SK-MEL-5 (cell line): Measurements from ENCODE around the gene TMEM229A. TPM values are rescaled to one million over a fixed set of nuclear protein-coding genes. Genes with fewer than 3 reads are reported as not detected.
"Not testable (repeated sequence)": the region's sequence is repeated elsewhere in the genome, so short reads cannot be mapped to it uniquely, and the experiment has no call there.

ENCODE experiments used
- DNase-seq: peaks from one replicate; pipeline ENCODE4 v3.0.0-alpha.2; 2016; ENCODE audit warnings: low read depth, low spot score
- in situ Hi-C: cut with HindIII; loops from 2 replicates; pipeline ENCODE4 v1.10.0; 2016; ENCODE audit warnings: low sequenced_read_pairs, high pct_unique_total_duplicates, low pct_unique_long_range_greater_than_20kb
- total RNA-seq: library from RNA; depleted of rRNA; stranded (reverse); fragments of >200 nt; shearing (Covaris generic); gene quantifications from 2 replicates; pipeline ENCODE4 v1.2.3, GENCODE V29; 2014

The TMEM229A gene
- total RNA-seq, 1 experiment from 2014 or later: 1.5 TPM

DNA sequence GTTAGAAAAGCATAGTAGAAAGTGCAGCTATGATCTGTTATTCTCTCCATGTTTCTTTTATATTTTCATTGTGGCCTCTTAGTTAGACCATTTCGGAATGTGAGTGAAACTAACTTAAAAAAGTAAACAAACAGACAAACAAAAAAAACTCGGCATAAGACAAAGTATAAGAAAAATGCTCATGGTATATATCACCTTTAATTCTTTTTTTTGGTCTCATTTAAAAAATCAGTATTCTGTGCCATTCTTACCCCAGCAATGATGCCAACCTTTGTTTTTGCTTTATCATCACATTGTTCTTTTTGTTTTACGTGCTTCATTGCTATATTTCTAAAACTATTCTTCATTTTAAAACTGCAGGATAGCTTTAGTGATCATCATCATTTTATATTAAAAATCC is 2.8 kb upstream of the TMEM229A start:
- in situ Hi-C loops: no loop called here
- DNase-seq: no peak

- DNase-seq: no peak
- in situ Hi-C loops: no loop called here
These were observed 1.9 kb upstream of the TMEM229A start for GRCh38 chr7:124034754-124035100.

DNA sequence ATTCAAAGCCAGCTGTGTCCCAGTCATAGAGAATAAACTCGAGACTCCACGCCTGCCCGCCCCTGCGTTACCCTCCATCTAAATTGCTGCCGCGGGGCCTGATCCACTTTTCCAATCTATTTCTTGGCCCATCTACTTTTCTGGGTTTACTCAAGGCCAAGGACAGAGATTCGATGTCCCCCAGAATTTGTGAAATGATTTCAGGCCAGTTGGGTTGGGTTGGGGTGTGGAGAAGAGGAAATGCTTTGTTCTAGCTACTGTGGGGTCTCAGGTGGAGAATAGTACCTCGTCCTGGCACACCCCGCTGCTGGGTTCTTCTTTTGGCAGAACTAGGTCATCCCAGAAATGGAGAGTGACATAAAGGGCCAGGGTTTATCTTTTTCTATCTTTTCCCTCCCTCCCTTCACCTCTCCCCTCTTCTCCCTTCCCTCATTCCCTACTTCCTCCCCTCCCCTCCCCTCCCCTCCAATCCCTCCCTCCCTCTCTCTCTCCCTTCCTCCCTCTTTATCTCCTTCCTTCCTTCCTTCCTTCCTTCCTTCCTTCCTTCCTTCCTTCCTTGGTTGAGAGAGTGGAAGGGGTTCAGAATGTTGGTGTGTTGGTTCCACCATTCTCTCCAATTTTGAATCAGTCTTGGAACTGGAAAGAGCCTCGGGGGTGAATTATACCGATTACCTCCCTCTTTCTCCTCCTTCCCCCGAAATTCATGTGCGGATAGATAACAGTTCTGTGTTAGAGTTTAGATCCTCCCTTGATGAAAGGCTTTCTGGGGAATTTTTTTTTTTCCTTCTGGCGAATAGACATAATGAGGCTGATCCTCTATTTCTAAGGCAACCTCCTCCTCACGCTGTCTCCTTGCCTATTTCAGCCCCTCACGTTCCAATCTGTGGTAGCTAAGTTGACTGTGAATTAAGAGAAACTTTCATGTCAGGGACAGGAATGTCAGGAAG is 1.2 kb upstream of the TMEM229A start:
- in situ Hi-C loops: no loop called here
- no peak for DNase-seq

DNA sequence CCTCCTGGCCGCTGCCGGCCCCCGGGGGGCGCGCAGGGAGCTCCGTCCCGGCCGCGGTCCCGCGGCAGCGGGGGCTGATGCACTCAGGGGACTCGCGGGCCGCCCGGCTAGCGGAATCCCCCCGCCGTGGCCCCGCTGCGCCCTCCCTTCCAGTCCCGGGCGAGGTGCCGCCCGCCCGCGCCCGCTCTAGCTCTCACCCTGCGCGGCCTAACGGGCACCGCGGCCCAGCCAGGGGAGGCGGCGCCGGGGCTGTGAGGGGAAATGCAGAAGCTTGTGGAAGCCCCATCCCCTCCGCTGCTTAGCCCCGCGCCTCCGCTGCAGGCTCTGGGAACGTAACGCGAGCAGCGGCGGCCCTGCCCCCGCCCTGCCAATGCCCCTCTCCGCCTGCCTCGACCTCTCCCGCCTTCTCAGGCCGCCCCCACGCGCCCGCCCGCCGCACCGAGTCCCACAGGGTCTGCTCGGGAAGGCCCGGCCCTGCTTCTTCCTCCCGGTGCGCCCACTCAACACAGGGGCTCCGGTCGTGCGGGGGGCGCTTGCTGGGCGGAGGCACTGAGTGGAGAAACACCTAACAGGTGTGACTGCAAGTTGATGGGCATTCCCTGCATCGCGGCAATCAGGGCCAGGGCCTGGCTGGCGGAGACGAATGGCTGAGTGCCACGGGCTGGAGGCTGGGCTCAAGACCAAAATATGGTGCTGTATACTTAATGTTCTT is 384 bp upstream of the TMEM229A start:
- DNase-seq: peak; percentile 17
- in situ Hi-C loops: no loop called here

DNA sequence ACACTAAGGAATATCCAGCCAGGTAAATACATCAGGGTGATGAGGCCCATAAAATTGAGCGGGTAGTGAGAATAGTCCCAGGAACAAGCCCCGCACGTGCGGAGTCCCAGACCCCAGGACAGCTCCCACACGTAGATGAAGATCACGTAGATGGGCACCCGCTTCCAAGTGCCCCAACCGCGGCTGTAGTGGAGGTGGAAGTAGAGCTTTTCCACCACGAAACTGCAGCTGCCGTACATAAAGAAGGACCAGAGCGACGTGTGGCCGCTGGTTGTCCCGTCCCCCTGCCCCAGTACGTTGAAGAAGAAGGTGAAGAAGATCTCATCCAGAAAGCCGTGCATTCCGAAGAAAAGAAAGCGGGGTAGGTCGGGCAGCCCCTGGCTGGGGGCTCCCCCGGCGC is 948 bp downstream of the TMEM229A start:
- DNase-seq: peak; percentile 8
- in situ Hi-C loops: no loop called here

GRCh38 chr7:124031406-124031805 is 1.5 kb downstream of the TMEM229A start:
- no peak for DNase-seq
- in situ Hi-C loops: no loop called here

- no peak for DNase-seq
- in situ Hi-C loops: no loop called here
These were observed 1.9 kb downstream of the TMEM229A start for GRCh38 chr7:124030964-124031363.

GRCh38 chr7:124029396-124030188 is 3.3 kb downstream of the TMEM229A start:
- no peak for DNase-seq
- in situ Hi-C loops: no loop called here

GRCh38 chr7:124027236-124027635 is 5.6 kb downstream of the TMEM229A start:
- in situ Hi-C loops: no loop called here
- DNase-seq: no peak

GRCh38 chr7:124024329-124024728 is 8.5 kb downstream of the TMEM229A start:
- in situ Hi-C loops, DNase-seq: not testable (repeated sequence)

DNA sequence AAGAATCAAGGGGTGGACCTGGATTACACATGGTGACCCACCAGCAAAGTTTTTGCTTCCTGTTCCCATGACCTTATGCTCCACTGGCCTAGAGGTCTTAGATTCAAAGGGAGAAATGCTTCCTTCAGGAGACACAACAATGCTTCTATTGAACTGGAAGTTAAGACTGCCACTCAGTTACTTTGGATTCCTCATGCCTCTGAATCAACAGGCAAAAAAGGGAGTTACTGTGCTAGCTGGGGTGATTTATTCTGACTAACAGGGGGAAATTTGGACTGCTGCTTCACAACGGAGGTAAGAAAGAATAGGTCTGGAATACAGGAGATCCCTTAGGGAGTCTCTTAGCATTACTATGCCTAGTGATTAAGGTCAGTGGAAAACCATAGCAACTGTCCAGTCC is 10.3 kb downstream of the TMEM229A start:
- in situ Hi-C loops: no loop called here
- peak; percentile 97 for DNase-seq

- in situ Hi-C loops: no loop called here
- no peak for DNase-seq
These were observed 12.8 kb downstream of the TMEM229A start for GRCh38 chr7:124020060-124020459.

DNA sequence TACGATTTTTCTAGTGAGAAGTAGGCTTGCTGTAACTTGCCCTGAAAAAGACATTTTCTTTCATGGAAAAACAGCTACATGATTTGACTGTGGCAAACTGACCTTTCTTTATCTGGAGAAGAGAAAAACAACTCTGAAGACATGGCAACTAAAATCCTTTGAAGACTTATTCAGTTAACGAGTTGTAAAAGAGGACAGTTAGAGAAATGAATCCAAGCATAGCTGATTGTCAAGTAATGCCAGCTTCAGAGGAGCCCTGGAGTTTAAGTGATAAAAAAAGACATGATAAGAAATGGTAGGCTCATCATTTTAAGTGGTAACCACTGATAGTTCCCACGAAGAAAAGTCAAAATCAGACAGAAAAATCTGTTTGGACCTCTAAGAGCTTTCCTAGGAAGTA is 19.6 kb downstream of the TMEM229A start:
- in situ Hi-C loops: no loop called here
- DNase-seq: no peak

- no peak for DNase-seq
- in situ Hi-C loops: no loop called here
These were observed 20.0 kb downstream of the TMEM229A start for GRCh38 chr7:124012864-124013263.

DNA sequence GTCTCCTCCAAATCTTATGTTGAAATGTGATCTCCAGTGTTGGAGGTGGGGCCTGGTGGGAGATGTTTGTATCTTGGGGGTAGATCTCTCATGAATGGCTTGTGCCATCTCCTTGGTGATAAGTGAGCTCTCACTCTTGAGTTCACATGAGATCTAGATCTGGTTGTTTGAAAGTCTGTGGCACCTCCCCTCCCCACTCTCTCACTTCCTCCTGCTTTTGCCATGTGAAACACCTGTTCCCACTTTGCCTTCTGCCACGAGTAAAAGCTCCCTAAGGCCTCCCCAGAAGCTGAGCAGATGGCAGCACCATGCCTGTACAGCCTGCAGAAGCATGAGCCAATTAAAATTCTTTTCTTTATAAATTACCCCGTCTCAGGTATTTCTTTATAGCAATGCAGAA is 23.5 kb downstream of the TMEM229A start:
- in situ Hi-C loops: no loop called here

DNA sequence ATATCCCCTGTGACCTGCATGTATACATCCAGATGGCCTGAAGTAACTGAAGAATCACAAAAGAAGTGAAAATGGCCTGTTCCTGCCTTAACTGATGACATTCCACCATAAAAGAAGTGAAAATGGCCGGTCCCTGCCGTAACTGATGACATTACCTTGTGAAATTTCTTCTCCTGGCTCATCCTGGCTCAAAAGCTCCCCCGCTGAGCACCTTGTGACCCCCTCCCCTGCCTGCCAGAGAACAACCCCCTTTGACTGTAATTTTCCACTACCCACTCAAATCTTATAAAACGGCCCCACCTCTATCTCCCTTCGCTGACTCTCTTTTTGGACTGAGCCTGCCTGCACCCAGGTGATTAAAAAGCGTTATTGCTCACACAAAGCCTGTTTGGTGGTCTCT is 24.6 kb downstream of the TMEM229A start:
- in situ Hi-C loops, DNase-seq: not testable (repeated sequence)

More for the DNA sequence above, 23.5 kb downstream of the TMEM229A start:
- DNase-seq: no peak

GRCh38 chr7:123999703-124000102 is 33.2 kb downstream of the TMEM229A start:
- no peak for DNase-seq
- in situ Hi-C loops: no loop called here

GRCh38 chr7:123998921-123999320 is 33.9 kb downstream of the TMEM229A start:
- DNase-seq: no peak
- in situ Hi-C loops: no loop called here
